Measurements from ENCODE around the gene PRR3.

Gene PRR3

DNA sequence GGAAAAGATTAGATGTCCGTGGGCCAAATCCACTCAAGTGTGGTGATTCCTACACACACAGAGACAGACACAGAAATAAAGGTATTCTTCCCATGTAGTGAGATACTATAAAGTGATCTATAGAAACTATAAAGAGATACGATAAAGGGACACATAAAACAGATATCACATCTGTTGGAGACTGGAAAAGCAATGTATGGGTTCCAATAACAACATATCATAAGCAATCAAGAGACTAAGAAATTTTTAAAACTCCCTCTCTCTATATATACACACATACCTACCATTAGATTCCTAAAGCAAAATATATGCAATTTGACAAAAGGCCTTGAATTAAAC, 54.7 kb downstream of the PRR3 start:
- DNase-seq, result no peak

DNA sequence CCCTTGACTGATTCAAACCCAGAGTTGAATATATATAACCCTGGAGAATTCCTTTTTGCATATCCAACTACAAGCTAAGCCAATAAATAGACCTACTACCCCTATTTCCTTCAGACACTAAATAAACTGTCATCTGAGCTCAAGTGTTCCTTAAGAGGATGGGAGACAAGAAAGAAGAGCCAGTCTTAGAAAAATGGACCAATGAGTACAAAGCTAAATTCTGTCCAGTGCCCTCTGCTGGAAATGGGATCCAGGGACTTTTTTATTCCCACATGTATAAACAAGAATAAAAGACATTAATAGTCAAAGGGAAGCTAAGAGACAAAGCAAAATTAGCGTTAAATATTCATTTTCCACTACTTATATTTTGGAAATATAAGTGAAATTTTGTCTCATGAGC, 55.1 kb downstream of the PRR3 start:
- no peak for DNase-seq

DNA sequence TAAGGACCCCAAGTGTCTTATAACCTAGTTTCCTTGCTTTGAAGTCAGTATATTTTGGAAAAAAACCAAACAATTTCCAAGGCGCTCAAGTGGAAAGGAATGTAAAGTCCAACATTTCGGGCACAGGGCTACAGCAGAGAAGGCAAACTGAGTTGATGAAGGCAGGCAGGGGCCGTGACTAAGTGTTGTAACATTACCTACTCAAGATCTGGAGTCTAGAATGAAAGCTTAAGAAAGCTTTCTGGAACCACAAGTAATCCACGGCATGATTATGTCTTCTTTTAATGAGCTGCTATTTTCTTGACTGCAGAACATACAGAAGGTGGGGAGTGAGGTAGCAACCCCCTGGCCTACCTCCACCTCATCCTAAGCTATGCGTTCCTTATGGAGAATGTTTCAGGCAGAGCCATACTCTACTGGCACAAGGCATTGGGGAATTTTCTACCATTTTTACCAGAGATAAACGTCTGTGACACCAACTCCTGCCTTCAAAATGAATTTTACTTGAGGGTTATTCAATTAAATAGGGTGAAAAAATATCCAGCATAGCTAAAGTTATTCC, 55.7 kb downstream of the PRR3 start:
- no peak for DNase-seq
